Body of pancreas (tissue), 4 donors: ENCODE results near the gene USP2.

Experiments used
- POLR2A ChIP-seq, 3 donors: fragments of 450-650 bp; IDR thresholded peaks; one replicate each; pipeline ENCODE4 v1.6.1; 2016; ENCODE audit warnings: antibody characterized with exemption in 3 of 3, mild to moderate bottlenecking in 2 of 3
- TF ChIP-seq, protein P1 (sequence below), 7 experiments: fragments of 450-650 bp in 4 of 7; fragments of 200-600 bp in 3 of 7; sonication (generic) in 3 of 7; IDR thresholded peaks; one replicate each; pipeline ENCODE4 v1.5.1; 2016 to 2019; ENCODE audit warnings: antibody characterized with exemption in 7 of 7

DNA sequence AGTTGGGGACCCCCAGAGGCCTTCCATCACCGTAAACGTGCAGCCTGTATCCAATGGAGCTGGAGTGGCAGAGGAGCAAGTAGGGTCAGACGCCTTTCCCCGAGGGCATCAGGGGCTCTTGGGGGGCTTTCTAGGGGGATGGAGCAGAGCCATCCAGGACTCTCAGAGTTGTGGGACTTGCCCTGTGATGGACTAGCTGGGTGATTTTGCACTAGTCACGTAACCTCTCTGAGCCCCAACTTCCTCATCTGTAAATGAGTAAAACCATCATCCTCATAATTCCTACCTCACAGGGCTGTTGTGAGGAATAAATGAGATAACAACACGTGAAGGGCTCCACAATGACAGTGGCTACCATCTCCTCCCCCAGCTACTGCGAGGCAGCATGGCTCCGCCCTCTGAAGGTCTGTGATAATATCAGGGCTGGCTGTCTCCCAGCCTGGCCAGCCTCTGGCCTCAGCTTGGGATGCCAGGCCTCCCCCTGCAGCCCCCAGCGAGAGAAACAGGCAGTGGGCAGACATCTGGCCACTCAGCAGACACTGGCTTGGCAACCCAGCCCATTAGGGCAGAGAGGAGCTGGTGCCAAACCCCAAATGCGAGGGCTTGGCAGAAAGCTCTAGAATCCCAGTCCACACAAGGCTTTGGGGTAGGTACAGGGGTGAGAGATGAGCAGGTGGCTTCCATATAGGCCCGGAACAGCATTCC is 6.7 kb downstream of the USP2 start:
- TF ChIP-seq, protein P1, sequence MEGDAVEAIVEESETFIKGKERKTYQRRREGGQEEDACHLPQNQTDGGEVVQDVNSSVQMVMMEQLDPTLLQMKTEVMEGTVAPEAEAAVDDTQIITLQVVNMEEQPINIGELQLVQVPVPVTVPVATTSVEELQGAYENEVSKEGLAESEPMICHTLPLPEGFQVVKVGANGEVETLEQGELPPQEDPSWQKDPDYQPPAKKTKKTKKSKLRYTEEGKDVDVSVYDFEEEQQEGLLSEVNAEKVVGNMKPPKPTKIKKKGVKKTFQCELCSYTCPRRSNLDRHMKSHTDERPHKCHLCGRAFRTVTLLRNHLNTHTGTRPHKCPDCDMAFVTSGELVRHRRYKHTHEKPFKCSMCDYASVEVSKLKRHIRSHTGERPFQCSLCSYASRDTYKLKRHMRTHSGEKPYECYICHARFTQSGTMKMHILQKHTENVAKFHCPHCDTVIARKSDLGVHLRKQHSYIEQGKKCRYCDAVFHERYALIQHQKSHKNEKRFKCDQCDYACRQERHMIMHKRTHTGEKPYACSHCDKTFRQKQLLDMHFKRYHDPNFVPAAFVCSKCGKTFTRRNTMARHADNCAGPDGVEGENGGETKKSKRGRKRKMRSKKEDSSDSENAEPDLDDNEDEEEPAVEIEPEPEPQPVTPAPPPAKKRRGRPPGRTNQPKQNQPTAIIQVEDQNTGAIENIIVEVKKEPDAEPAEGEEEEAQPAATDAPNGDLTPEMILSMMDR (IDR thresholded peaks at IDR 0.05) = no peak
- no peak for TF ChIP-seq POLR2A (IDR thresholded peaks at IDR 0.05)
